ENCODE results near the gene IP6K2.

IP6K2 gene

DNA sequence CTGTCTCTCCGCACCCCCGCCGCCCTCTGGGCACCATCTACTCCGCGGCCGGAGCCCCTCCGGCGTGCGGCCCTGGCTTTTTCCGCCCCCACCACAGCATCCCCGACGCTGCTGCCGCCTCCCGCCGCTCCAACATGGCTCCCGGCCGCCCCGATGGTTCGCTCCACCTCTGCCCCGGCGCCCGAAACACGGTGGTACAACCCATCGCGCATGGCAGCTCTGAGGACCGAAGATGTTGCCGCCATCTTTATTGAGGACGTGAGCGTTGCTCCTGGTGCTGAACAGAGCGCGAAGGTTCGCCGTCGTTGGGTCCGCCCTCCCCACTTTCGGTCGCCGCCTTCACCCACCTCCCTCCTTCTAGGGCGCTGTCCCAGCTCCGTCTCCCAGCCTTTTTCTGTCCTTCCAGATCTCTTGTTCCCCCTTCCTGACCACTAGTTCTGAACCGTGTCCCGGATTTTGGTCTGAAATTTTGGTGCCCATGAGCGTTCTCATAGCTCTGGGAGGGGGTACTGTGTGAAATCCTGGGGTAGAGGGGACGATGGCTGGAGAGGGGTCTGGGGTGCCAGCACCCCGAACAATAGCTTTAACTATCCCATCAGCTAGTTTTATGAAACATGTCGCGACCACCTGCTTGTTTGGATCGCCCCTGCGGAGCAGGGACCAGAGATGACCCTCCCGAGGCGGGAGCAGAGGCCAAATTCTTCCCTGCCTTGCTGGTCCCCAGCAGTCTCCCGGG, 54.1 kb downstream of the IP6K2 start, which contains the start of gene CELSR3:
Gene CELSR3 (minus strand): TSS at position 134 of the 736 bp plus-strand sequence. CDS start 252 bp downstream, outside the sequence.
- DNase-seq, result peak; percentile 68

- no peak for DNase-seq
These were observed 54.8 kb downstream of the IP6K2 start for GRCh38 chr3:48662145-48662752.

GRCh38 chr3:48661501-48662144, 55.4 kb downstream of the IP6K2 start:
- no peak for DNase-seq

- DNase-seq, result no peak
These were observed 56.1 kb downstream of the IP6K2 start for GRCh38 chr3:48660800-48661400.

GRCh38 chr3:48656841-48657281, 60.2 kb downstream of the IP6K2 start:
- no peak for DNase-seq

- no peak for DNase-seq
These were observed 60.8 kb downstream of the IP6K2 start for GRCh38 chr3:48656061-48656840.

- no peak for DNase-seq
These were observed 61.4 kb downstream of the IP6K2 start for GRCh38 chr3:48655606-48656005.

DNA sequence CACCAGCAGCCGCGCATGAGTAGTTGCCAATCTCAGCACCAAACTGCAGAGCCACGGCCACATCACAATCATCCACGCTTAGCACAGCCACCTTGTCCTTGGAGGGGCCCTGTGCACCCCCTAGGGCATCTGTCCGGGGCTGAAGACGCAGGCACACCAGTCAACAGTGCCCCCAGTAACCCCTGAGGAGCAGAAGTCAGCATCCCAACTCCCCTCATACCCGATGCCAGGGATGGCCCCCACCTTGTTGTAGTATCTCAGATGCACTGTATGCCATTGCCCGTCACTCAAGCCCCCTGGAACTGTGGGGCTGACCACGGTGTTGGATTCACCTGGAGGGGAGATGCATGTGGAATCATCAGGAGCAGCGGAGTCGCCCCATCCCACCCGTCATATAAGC, 62.0 kb downstream of the IP6K2 start:
- no peak for DNase-seq

DNA sequence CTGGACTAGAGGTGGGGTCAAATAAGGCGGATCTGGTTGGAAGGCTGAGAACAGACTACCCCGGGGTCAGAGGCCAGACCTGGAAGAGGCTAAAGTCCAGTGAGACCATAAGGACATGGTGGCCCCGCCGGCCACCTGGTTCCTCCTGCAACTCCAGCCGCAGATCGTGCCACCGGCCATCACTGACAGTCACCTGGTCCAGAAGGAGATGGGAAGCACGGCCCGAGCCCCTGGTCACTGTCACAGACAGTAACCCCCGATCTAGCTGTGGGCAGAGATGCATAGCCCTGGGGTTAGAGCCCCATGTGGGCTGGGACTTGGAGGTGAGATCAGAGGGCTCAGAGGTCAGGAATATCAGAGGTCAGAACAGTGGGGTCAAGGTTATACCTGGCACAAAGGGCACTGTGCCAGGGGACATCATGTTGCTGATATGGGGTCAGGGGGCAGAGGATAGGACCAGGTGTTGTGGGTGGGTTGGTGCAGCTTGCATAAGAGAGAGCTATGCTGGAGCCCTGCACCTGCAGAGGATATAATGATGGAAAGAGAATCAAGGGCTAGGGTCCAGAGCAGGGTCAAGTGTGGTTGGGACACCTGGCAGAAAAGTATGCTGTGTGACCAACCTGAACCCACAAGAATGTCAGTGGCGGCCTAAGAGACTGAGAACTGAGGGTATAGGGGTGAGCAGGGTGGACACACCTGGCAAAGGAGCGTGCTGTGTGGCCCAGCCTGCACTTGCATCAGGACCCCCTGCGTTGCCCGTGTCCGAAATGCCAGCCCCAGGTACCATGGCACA, 63.9 kb downstream of the IP6K2 start:
- DNase-seq, result no peak

GRCh38 chr3:48651771-48652170, 65.2 kb downstream of the IP6K2 start:
- DNase-seq, result no peak

GRCh38 chr3:48650723-48651122, 66.3 kb downstream of the IP6K2 start:
- no peak for DNase-seq

- DNase-seq, result no peak
These were observed 68.7 kb downstream of the IP6K2 start for GRCh38 chr3:48648188-48648850.

DNA sequence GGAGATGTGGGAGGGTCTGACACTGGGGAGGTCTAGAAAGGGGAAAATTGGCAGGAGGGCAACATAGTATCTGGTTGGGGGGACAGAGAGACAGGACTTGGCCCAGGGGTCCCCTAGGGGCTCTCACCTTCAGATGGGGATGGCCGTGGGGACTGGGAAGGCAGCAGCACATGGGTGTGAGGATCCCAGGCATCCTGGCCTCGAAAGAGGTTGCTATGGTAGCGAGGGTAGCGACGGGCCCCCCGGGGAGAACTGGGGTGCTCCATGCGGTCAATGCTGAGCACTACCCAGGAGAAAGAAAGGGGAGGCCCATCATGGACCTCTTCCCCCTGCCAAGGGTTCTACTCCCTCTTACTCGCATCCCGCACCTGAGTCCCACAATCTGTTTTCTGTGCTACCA, 69.3 kb downstream of the IP6K2 start:
- no peak for DNase-seq

- no peak for DNase-seq
These were observed 71.9 kb downstream of the IP6K2 start for GRCh38 chr3:48644898-48645760.

DNA sequence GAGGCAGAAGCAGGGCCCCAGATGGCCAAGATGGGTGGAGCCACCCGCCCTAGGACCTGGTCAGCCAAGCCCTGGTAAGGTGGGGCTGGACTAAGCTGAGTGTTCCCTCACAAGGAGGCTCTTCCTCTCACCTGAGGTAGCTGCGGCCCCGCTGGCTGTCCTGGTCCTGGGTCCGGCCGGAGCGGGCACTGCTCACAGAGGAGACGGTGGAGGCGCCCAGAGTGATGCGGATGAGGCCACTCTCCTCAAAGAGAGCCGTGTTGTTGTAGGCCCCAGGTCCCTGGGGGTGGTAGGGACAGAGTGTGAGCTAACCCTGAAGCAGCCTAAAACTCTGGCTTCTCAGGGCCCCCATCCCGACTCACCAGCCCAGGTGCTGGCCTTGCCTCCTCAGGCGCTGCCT, 74.4 kb downstream of the IP6K2 start:
- no peak for DNase-seq

DNA sequence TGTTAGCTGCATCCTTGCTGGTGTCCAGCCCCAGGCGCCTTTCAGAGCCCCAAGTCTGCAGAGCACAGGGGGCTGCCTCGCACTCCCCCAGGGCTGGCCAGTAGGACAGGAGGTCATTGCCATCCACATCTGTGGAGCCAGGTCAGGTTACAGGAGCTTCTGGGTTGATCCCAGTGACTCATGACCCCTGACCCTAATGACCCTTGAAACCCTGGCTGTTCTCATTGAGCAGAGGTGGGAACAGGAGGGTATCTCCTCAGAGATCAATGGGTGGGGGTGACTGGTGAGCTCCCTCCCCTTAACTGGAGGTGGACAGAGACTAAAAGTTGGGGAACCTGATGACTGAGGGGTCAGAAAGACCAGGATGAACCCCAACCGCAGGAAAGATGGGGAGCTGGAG, 75.6 kb downstream of the IP6K2 start:
- no peak for DNase-seq

DNA sequence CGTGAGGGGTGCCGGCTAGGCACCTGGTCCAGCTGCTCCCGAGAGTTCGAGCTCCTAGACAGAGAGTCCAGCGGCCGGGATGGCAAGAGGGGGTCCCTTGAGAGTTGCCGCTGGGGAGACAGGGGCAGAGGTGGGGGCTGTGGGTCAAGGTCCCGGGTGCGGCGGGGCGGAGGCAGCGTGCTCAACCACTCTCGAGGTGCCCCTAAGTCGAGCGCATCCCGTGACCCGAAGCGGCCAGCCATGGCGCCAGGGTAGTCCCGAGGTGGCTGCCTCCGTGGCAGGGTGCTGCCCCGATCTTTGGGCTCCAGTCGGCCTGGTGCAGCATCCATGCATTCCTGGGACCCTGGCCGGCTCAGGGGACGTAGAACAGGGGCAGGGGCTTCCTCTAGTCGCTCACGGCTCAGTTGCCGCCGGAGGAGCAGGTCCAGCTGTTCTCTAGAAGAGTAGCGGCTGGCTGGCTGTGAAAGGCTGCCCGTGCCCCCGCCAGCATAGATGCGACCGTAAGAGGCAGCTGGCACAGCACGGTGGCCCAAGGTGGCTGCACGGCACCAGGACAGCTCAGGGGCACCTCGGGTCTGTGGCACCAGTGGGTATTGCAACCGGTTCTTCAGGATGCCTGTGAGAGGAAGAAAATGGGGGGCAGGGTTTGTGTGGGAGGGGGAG, 76.9 kb downstream of the IP6K2 start:
- DNase-seq, result no peak

Measured in NCI-H526 treated with DMSO at 0.1 percent for 48 hours (cell line).